GM13977 (cell line): ENCODE measurements around the gene PPP1R1A.

Experiments
- DNase-seq: peaks from one replicate; pipeline ENCODE4 v3.0.0; 2012; ENCODE audit warnings: low spot score
- CTCF ChIP-seq: IDR thresholded peaks from 2 replicates; pipeline ENCODE4 v1.5.1; 2012; ENCODE audit warnings: mild to moderate bottlenecking, control low read depth; ENCODE audit not compliant: insufficient read depth; ENCODE audit errors: extremely low read depth, missing control alignments
- in situ Hi-C: fragments of 300-500 bp; cut with MboI; formaldehyde crosslinking; loops from one replicate; pipeline ENCODE4 v1.12.0; 2022; ENCODE audit warnings: low sequenced_read_pairs, low pct_unique_long_range_greater_than_20kb, mixed read lengths, inconsistent platforms; ENCODE audit not compliant: unreplicated experiment

The PPP1R1A gene

GRCh38 chr12:54588890-54589267 is 420 bp upstream of the PPP1R1A start:
- no peak for DNase-seq
- in situ Hi-C loops = no loop called here
- TF ChIP-seq CTCF = no peak

- no peak for TF ChIP-seq CTCF
- in situ Hi-C loops = no loop called here
- no peak for DNase-seq
Observed at GRCh38 chr12:54587315-54587873, 1.1 kb downstream of the PPP1R1A start.

- no peak for DNase-seq
- in situ Hi-C loops = no loop called here
- no peak for TF ChIP-seq CTCF
Observed at GRCh38 chr12:54586620-54587019, 1.8 kb downstream of the PPP1R1A start.

GRCh38 chr12:54585243-54585642 is 3.2 kb downstream of the PPP1R1A start:
- in situ Hi-C loops = no loop called here

GRCh38 chr12:54584128-54584527 is 4.3 kb downstream of the PPP1R1A start:
- in situ Hi-C loops = no loop called here
- DNase-seq = no peak

More at GRCh38 chr12:54585243-54585642, 3.2 kb downstream of the PPP1R1A start:
- no peak for DNase-seq
- no peak for TF ChIP-seq CTCF

GRCh38 chr12:54583726-54584125 is 4.7 kb downstream of the PPP1R1A start:
- TF ChIP-seq CTCF = no peak
- DNase-seq = no peak
- in situ Hi-C loops = no loop called here

More at GRCh38 chr12:54584128-54584527, 4.3 kb downstream of the PPP1R1A start:
- no peak for TF ChIP-seq CTCF

- TF ChIP-seq CTCF = no peak
- in situ Hi-C loops = no loop called here
- no peak for DNase-seq
Observed at GRCh38 chr12:54581412-54581811, 7.0 kb downstream of the PPP1R1A start.
